HepG2 (cell line): Measurements from ENCODE around the gene ABCF1. TPM values are rescaled to one million over a fixed set of nuclear protein-coding genes. Genes with fewer than 3 reads are reported as not detected.

Experiments used
- ELF3 ChIP-seq: IDR thresholded peaks from 2 replicates; pipeline ENCODE4 v1.6.1; 2016; ENCODE audit warnings: missing genetic modification reagents, missing compliant biosample characterization
- FOSL1 ChIP-seq: sonication (generic); formaldehyde crosslinking; IDR thresholded peaks from 2 replicates; pipeline ENCODE4 v1.9.0; 2021; ENCODE audit warnings: missing genetic modification reagents, borderline replicate concordance
- GTF2F1 ChIP-seq: fragments of 150-350 bp; IDR thresholded peaks from 2 replicates; pipeline ENCODE4 v1.6.1; 2014; ENCODE audit warnings: low read length
- GZF1 ChIP-seq: sonication (generic); formaldehyde crosslinking; IDR thresholded peaks from 2 replicates; pipeline ENCODE4 v1.5.1; 2020; ENCODE audit warnings: mild to moderate bottlenecking, missing genetic modification reagents
- HMG20A ChIP-seq: IDR thresholded peaks from 2 replicates; pipeline ENCODE4 v1.6.1; 2016; ENCODE audit warnings: borderline replicate concordance
- KDM3A ChIP-seq: IDR thresholded peaks from 2 replicates; pipeline ENCODE4 v1.6.1; 2018; ENCODE audit warnings: low read depth, missing compliant biosample characterization
- KLF16 ChIP-seq, 2 experiments: sonication (generic) in 1 of 2; formaldehyde crosslinking in 1 of 2; IDR thresholded peaks; 2 replicates each; pipeline versions ENCODE4 v1.6.1 to v1.8.0; 2016 to 2023; ENCODE audit warnings: missing genetic modification reagents in 2 of 2, missing compliant biosample characterization in 1 of 2
- KMT2B ChIP-seq: IDR thresholded peaks from 2 replicates; pipeline ENCODE4 v1.6.1; 2016; ENCODE audit warnings: missing genetic modification reagents, missing compliant biosample characterization
- NFE2 ChIP-seq: sonication (generic); formaldehyde crosslinking; IDR thresholded peaks from 2 replicates; pipeline ENCODE4 v1.4.0; 2020; ENCODE audit warnings: missing genetic modification reagents
- NFYC ChIP-seq: IDR thresholded peaks from 2 replicates; pipeline ENCODE4 v1.6.1; 2016; ENCODE audit warnings: missing genetic modification reagents, missing compliant biosample characterization
- POGZ ChIP-seq: sonication (generic); formaldehyde crosslinking; IDR thresholded peaks from 2 replicates; pipeline ENCODE4 v1.4.0; 2020; ENCODE audit warnings: mild to moderate bottlenecking, missing genetic modification reagents
- SOX6 ChIP-seq, 2 experiments: fragments of 450-650 bp in 1 of 2; sonication (generic) in 1 of 2; formaldehyde crosslinking in 1 of 2; IDR thresholded peaks; 2 replicates each; pipeline versions ENCODE4 v1.4.0 to v1.6.1; 2017 to 2020; ENCODE audit warnings: antibody characterized with exemption in 1 of 2, mild to moderate bottlenecking in 1 of 2, missing genetic modification reagents in 1 of 2
- ZMYM2 ChIP-seq: sonication (generic); formaldehyde crosslinking; IDR thresholded peaks from 2 replicates; pipeline ENCODE4 v1.8.0; 2022; ENCODE audit warnings: mild to moderate bottlenecking, missing genetic modification reagents
- ZNF205 ChIP-seq: IDR thresholded peaks from 2 replicates; pipeline ENCODE4 v1.6.1; 2018; ENCODE audit warnings: missing biosample characterization, missing genetic modification reagents
- ZNF224 ChIP-seq: sonication (generic); formaldehyde crosslinking; IDR thresholded peaks from 2 replicates; pipeline ENCODE4 v1.5.0; 2020; ENCODE audit warnings: mild to moderate bottlenecking, missing genetic modification reagents
- ZNF33A ChIP-seq: sonication (generic); formaldehyde crosslinking; IDR thresholded peaks from 2 replicates; pipeline ENCODE4 v1.5.1; 2020; ENCODE audit warnings: missing genetic modification reagents, mild to moderate bottlenecking, moderate library complexity, borderline replicate concordance
- ZNF510 ChIP-seq: sonication (generic); formaldehyde crosslinking; IDR thresholded peaks from 2 replicates; pipeline ENCODE4 v1.4.0; 2020; ENCODE audit warnings: low read depth, mild to moderate bottlenecking, missing genetic modification reagents
- ZNF652 ChIP-seq: IDR thresholded peaks from 2 replicates; pipeline ENCODE4 v1.6.1; 2016; ENCODE audit warnings: low read depth, borderline replicate concordance
- ZNF670 ChIP-seq: sonication (generic); formaldehyde crosslinking; IDR thresholded peaks from 2 replicates; pipeline ENCODE4 v1.8.0; 2022; ENCODE audit warnings: mild to moderate bottlenecking, missing genetic modification reagents, borderline replicate concordance
- ZNF720 ChIP-seq: sonication (generic); formaldehyde crosslinking; IDR thresholded peaks from 2 replicates; pipeline ENCODE4 v1.4.0; 2020; ENCODE audit warnings: missing genetic modification reagents
- polyA plus RNA-seq, 8 experiments: library from polyadenylated mRNA; depleted of rRNA in 3 of 8; stranded (reverse) in 7 of 8; unstranded in 1 of 8; fragments of >200 nt; fragmentation: Illumina TruSeq in 4 of 8; extraction: Trizol in 4 of 8; gene quantifications; 2 replicates each; pipeline versions ENCODE4 v1.2.1 to v1.2.3, GENCODE V29; 2011 to 2016; ENCODE audit warnings: low read depth in 4 of 8, missing spikeins in 1 of 8, mixed read lengths in 1 of 8; ENCODE audit not compliant: insufficient read depth in 1 of 8
- total RNA-seq, 5 experiments: library from RNA; depleted of rRNA; stranded (reverse); fragments of >200 nt; fragmentation: Illumina TruSeq; extraction: Trizol; gene quantifications; 2 replicates each; pipeline ENCODE4 v1.2.3, GENCODE V29; 2016; ENCODE audit warnings: low read depth in 1 of 5
- TF ChIP-seq, protein P1 (sequence below): sonication (generic); formaldehyde crosslinking; IDR thresholded peaks from 2 replicates; pipeline ENCODE4 v1.5.0; 2020; ENCODE audit warnings: mild to moderate bottlenecking, low read depth, missing genetic modification reagents, borderline replicate concordance
- TF ChIP-seq, protein P2 (sequence below): sonication (generic); formaldehyde crosslinking; IDR thresholded peaks from 2 replicates; pipeline ENCODE4 v1.8.1; 2023; ENCODE audit warnings: mild to moderate bottlenecking, inconsistent platforms, moderate library complexity, missing genetic modification reagents, borderline replicate concordance
- TF ChIP-seq, protein P3 (sequence below): sonication (generic); formaldehyde crosslinking; IDR thresholded peaks from 2 replicates; pipeline ENCODE4 v1.4.0; 2020; ENCODE audit warnings: low read depth, missing genetic modification reagents
- TF ChIP-seq, protein P4 (sequence below): sonication (generic); formaldehyde crosslinking; IDR thresholded peaks from 2 replicates; pipeline ENCODE4 v1.5.1; 2020; ENCODE audit warnings: missing genetic modification reagents, mild to moderate bottlenecking, borderline replicate concordance

ABCF1 gene
- total and polyA plus RNA-seq, 2 of the 13 experiments (the other 11 are each of a cell fraction or from before 2014, with no cell fraction given) = 25.4 to 98.9 TPM

DNA sequence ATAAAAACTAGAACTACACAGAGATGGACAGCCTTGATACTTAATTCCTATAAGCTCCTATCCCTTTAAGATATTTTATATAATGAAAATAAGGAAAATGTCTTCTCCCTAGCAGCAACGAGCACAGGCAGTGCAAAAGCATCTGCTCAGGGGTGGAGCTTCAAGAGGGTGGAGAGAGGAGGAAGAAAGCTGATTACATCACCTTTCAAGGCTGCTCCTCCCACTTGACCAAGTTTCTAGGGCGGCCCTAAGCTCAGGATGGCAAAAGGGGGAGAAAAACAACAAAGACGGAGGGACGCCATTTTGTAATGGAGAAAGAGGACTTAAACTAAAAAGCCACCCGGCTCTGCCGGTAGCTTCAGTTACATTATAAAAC, 43.6 kb downstream of the ABCF1 start (continued):
- TF ChIP-seq, protein P1, sequence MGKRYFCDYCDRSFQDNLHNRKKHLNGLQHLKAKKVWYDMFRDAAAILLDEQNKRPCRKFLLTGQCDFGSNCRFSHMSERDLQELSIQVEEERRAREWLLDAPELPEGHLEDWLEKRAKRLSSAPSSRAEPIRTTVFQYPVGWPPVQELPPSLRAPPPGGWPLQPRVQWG = no peak
- TF ChIP-seq ZNF652 (CRISPR knock-in tag) (peak; percentile 49; the same call in 1 of the 2 replicates), ZMYM2 (no peak), GZF1 (peak; percentile 43; the same call in 1 of the 2 replicates), ELF3 (CRISPR knock-in tag) (peak; percentile 60), FOSL1 (CRISPR knock-in tag) (no peak), ZNF510 (CRISPR knock-in tag) (no peak), ZNF224 (CRISPR knock-in tag) (no peak), HMG20A (CRISPR knock-in tag) (no peak), ZNF720 (CRISPR knock-in tag) (no peak), POGZ (0 out of 2 replicates have a peak, but pooled peaks have one; percentile 32), NFE2 (CRISPR knock-in tag) (no peak), KDM3A (CRISPR knock-in tag) (no peak; the same call in 1 of the 2 replicates), ZNF670 (0 out of 2 replicates have a peak, but pooled peaks have one; percentile 31), ZNF205 (CRISPR knock-in tag) (no peak), GTF2F1 (no peak), NFYC (CRISPR knock-in tag) (no peak), SOX6 (IDR thresholded peaks at IDR 0.05) (no peak), SOX6 (CRISPR knock-in tag; IDR thresholded peaks at IDR 0.05) (peak; percentile 68; the same call in 1 of the 2 replicates), ZNF33A (CRISPR knock-in tag) (no peak), KMT2B (CRISPR knock-in tag) (no peak), KLF16 (CRISPR knock-in tag; IDR thresholded peaks at IDR 0.05) (no peak; a peak in 1 of 4 replicates)
- TF ChIP-seq, protein P2, sequence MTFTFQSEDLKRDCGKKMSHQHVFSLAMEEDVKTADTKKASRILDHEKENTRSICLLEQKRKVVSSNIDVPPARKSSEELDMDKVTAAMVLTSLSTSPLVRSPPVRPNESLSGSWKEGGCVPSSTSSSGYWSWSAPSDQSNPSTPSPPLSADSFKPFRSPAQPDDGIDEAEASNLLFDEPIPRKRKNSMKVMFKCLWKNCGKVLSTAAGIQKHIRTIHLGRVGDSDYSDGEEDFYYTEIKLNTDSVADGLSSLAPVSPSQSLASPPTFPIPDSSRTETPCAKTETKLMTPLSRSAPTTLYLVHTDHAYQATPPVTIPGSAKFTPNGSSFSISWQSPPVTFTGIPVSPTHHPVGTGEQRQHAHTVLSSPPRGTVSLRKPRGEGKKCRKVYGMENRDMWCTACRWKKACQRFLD = no peak; the same call in 1 of the 2 replicates
- TF ChIP-seq, protein P3, sequence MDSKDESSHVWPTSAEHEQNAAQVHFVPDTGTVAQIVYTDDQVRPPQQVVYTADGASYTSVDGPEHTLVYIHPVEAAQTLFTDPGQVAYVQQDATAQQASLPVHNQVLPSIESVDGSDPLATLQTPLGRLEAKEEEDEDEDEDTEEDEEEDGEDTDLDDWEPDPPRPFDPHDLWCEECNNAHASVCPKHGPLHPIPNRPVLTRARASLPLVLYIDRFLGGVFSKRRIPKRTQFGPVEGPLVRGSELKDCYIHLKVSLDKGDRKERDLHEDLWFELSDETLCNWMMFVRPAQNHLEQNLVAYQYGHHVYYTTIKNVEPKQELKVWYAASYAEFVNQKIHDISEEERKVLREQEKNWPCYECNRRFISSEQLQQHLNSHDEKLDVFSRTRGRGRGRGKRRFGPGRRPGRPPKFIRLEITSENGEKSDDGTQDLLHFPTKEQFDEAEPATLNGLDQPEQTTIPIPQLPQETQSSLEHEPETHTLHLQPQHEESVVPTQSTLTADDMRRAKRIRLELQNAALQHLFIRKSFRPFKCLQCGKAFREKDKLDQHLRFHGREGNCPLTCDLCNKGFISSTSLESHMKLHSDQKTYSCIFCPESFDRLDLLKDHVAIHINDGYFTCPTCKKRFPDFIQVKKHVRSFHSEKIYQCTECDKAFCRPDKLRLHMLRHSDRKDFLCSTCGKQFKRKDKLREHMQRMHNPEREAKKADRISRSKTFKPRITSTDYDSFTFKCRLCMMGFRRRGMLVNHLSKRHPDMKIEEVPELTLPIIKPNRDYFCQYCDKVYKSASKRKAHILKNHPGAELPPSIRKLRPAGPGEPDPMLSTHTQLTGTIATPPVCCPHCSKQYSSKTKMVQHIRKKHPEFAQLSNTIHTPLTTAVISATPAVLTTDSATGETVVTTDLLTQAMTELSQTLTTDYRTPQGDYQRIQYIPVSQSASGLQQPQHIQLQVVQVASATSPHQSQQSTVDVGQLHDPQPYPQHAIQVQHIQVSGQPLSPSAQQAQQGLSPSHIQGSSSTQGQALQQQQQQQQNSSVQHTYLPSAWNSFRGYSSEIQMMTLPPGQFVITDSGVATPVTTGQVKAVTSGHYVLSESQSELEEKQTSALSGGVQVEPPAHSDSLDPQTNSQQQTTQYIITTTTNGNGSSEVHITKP = peak; percentile 83; the same call in 1 of the 2 replicates
- TF ChIP-seq, protein P4, sequence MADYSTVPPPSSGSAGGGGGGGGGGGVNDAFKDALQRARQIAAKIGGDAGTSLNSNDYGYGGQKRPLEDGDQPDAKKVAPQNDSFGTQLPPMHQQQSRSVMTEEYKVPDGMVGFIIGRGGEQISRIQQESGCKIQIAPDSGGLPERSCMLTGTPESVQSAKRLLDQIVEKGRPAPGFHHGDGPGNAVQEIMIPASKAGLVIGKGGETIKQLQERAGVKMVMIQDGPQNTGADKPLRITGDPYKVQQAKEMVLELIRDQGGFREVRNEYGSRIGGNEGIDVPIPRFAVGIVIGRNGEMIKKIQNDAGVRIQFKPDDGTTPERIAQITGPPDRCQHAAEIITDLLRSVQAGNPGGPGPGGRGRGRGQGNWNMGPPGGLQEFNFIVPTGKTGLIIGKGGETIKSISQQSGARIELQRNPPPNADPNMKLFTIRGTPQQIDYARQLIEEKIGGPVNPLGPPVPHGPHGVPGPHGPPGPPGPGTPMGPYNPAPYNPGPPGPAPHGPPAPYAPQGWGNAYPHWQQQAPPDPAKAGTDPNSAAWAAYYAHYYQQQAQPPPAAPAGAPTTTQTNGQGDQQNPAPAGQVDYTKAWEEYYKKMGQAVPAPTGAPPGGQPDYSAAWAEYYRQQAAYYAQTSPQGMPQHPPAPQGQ (CRISPR knock-in tag) = no peak
